Neural progenitor cell (in vitro differentiated cells): ENCODE results near the gene CCSER1. TPM values are rescaled to one million over a fixed set of nuclear protein-coding genes. Genes with fewer than 3 reads are reported as not detected.

ENCODE experiments used
- DNase-seq: peaks from one replicate; pipeline ENCODE4 v3.0.0-alpha.2; 2016; ENCODE audit warnings: low spot score
- H2AFZ ChIP-seq: fragments of 200-600 bp; sonication (generic); replicated peaks from 2 replicates; pipeline ENCODE4 v1.6.1; 2016; ENCODE audit warnings: antibody characterized with exemption
- H3F3A ChIP-seq: fragments of 200-600 bp; sonication (generic); 2 replicates; pipeline ENCODE4 v1.6.1; 2016; ENCODE audit warnings: antibody characterized with exemption, low read depth
- H3K27ac ChIP-seq: fragments of 200-600 bp; sonication (generic); 2 replicates; pipeline ENCODE4 v1.5.1; 2016; ENCODE audit warnings: mild to moderate bottlenecking
- H3K27me3 ChIP-seq: fragments of 200-600 bp; sonication (generic); 2 replicates; pipeline ENCODE4 v1.6.1; 2016; ENCODE audit warnings: mild to moderate bottlenecking, moderate library complexity
- H3K36me3 ChIP-seq: fragments of 200-600 bp; sonication (generic); 2 replicates; pipeline ENCODE4 v1.5.1; 2016
- H3K4me1 ChIP-seq: fragments of 200-600 bp; sonication (generic); 2 replicates; pipeline ENCODE4 v1.6.1; 2016; ENCODE audit warnings: mixed run types
- H3K4me2 ChIP-seq: fragments of 200-600 bp; sonication (generic); 2 replicates; pipeline ENCODE4 v1.6.1; 2016
- H3K4me3 ChIP-seq: fragments of 200-600 bp; sonication (generic); 2 replicates; pipeline ENCODE4 v1.5.1; 2016
- H3K79me2 ChIP-seq: fragments of 200-600 bp; sonication (generic); 2 replicates; pipeline ENCODE4 v1.6.1; 2016; ENCODE audit warnings: low read depth
- H3K9ac ChIP-seq: fragments of 200-600 bp; sonication (generic); 2 replicates; pipeline ENCODE4 v1.6.1; 2016
- H3K9me3 ChIP-seq: fragments of 200-600 bp; sonication (generic); 2 replicates; pipeline ENCODE4 v1.5.1; 2016; ENCODE audit warnings: low read depth
- H4K20me1 ChIP-seq: fragments of 200-600 bp; sonication (generic); 2 replicates; pipeline ENCODE4 v1.6.1; 2016; ENCODE audit warnings: low read depth
- H3K27ac Mint-ChIP-seq: 3 replicates; pipeline ENCODE4 v1.8.0; 2021; ENCODE audit warnings: mixed read lengths
- H3K27me3 Mint-ChIP-seq: 2 replicates; pipeline ENCODE4 v1.8.0; 2022; ENCODE audit warnings: low read depth, mild to moderate bottlenecking, inconsistent platforms, moderate library complexity, mixed read lengths; ENCODE audit not compliant: insufficient read depth
- H3K36me3 Mint-ChIP-seq: 3 replicates; pipeline ENCODE4 v1.8.0; 2021; ENCODE audit warnings: mixed read lengths
- H3K4me1 Mint-ChIP-seq: 3 replicates; pipeline ENCODE4 v1.8.0; 2021; ENCODE audit warnings: mixed read lengths
- H3K4me3 Mint-ChIP-seq: 3 replicates; pipeline ENCODE4 v1.8.0; 2021; ENCODE audit warnings: mild to moderate bottlenecking, moderate library complexity, mixed read lengths
- H3K9me3 Mint-ChIP-seq: 3 replicates; pipeline ENCODE4 v1.8.0; 2020; ENCODE audit warnings: mixed read lengths
- CTCF ChIP-seq: fragments of 200-600 bp; sonication (generic); IDR thresholded peaks from 2 replicates; pipeline ENCODE4 v1.5.1; 2017; ENCODE audit warnings: antibody characterized with exemption, mild to moderate bottlenecking
- EZH2 ChIP-seq: fragments of 200-600 bp; sonication (generic); IDR thresholded peaks from 2 replicates; pipeline ENCODE4 v1.6.1; 2017; ENCODE audit warnings: antibody characterized with exemption, mild to moderate bottlenecking, moderate library complexity
- EZH2phosphoT487 ChIP-seq: fragments of 200-600 bp; sonication (generic); IDR thresholded peaks from 2 replicates; pipeline ENCODE4 v1.6.1; 2017; ENCODE audit warnings: antibody characterized with exemption
- total RNA-seq: library from RNA; depleted of rRNA; stranded (reverse); fragments of >200 nt; gene quantifications from 2 replicates; pipeline ENCODE4 v1.2.3, GENCODE V29; 2015; ENCODE audit warnings: low replicate concordance

Gene CCSER1
- total RNA-seq, 1 donor from 2014 or later: 0.77 TPM

- Mint-ChIP-seq H3K4me1 (no peaks in the 10 kb centered on the region), H3K4me3 (no peak overlapping the region), H3K9me3 (peaks cover 12% of the 10 kb centered on the region), H3K36me3 (no peaks in the 10 kb centered on the region), H3K27ac (no peak overlapping the region), H3K27me3 (peaks cover 2% of the 10 kb centered on the region)
- Histone ChIP-seq H3K4me1 (no peaks in the 10 kb centered on the region), H3K9ac (no peak overlapping the region), H3K27me3 (no peaks in the 10 kb centered on the region), H3F3A (no peaks in the 10 kb centered on the region), H3K27ac (no peak overlapping the region), H3K4me2 (no peak overlapping the region), H2AFZ (no peak overlapping the region), H3K79me2 (no peaks in the 10 kb centered on the region), H4K20me1 (no peaks in the 10 kb centered on the region), H3K9me3 (no peaks in the 10 kb centered on the region), H3K4me3 (no peak overlapping the region), H3K36me3 (no peaks in the 10 kb centered on the region)
- DNase-seq: no peak
- TF ChIP-seq CTCF (no peak), EZH2 (no peak), EZH2phosphoT487 (no peak)
These were observed 665.5 kb downstream of the CCSER1 start for GRCh38 chr4:90792696-90793095.

GRCh38 chr4:90798948-90799347, 671.8 kb downstream of the CCSER1 start:
- no peak overlapping the region for H3K4me3 ChIP-seq
- Mint-ChIP-seq H3K27ac (no peak overlapping the region), H3K9me3 (peaks cover 20% of the 10 kb centered on the region), H3K4me1 (no peaks in the 10 kb centered on the region), H3K4me3 (no peak overlapping the region), H3K36me3 (no peaks in the 10 kb centered on the region), H3K27me3 (peaks cover 2% of the 10 kb centered on the region)
- no peaks in the 10 kb centered on the region for H3K9me3 ChIP-seq
- TF ChIP-seq EZH2phosphoT487 (no peak), EZH2 (no peak), CTCF (no peak)
- no peaks in the 10 kb centered on the region for H3K36me3 ChIP-seq
- DNase-seq: no peak
- no peak overlapping the region for H3K9ac ChIP-seq
- H3K27me3 ChIP-seq: no peaks in the 10 kb centered on the region
- H3K4me2 ChIP-seq: no peak overlapping the region
- no peaks in the 10 kb centered on the region for H3F3A ChIP-seq
- H3K79me2 ChIP-seq: no peaks in the 10 kb centered on the region
- H3K27ac ChIP-seq: no peak overlapping the region
- no peaks in the 10 kb centered on the region for H4K20me1 ChIP-seq
- no peak overlapping the region for H2AFZ ChIP-seq
- no peaks in the 10 kb centered on the region for H3K4me1 ChIP-seq

GRCh38 chr4:90799895-90800294, 672.7 kb downstream of the CCSER1 start:
- Histone ChIP-seq H3K4me3 (no peak overlapping the region), H4K20me1 (no peaks in the 10 kb centered on the region), H3K36me3 (no peaks in the 10 kb centered on the region), H3K27me3 (no peaks in the 10 kb centered on the region), H3F3A (no peaks in the 10 kb centered on the region), H3K4me2 (no peak overlapping the region), H3K4me1 (no peaks in the 10 kb centered on the region), H2AFZ (no peak overlapping the region), H3K9ac (no peak overlapping the region), H3K27ac (no peak overlapping the region), H3K9me3 (no peaks in the 10 kb centered on the region), H3K79me2 (no peaks in the 10 kb centered on the region)
- DNase-seq: no peak
- Mint-ChIP-seq H3K27me3 (peaks cover 2% of the 10 kb centered on the region), H3K4me1 (no peaks in the 10 kb centered on the region), H3K27ac (no peak overlapping the region), H3K36me3 (no peaks in the 10 kb centered on the region), H3K9me3 (peaks cover 20% of the 10 kb centered on the region), H3K4me3 (no peak overlapping the region)
- no peak for TF ChIP-seq EZH2phosphoT487
- TF ChIP-seq CTCF: peak; percentile 12
